Activated CD4-positive, alpha-beta memory T cell treated with anti-CD3 and anti-CD28 coated beads for 36 hours (primary cell): ENCODE measurements around the gene SELENOO. TPM values are rescaled to one million over a fixed set of nuclear protein-coding genes. Genes with fewer than 3 reads are reported as not detected.

Source experiments
- total RNA-seq, 2 experiments: library from RNA; stranded (reverse); gene quantifications; one replicate each; pipeline ENCODE4 v1.2.3, GENCODE V29; 2021

The SELENOO gene
- total RNA-seq, 2 experiments from 2014 or later: 18.8 to 19.7 TPM

Other genes starting within 250 kb of the SELENOO start
- gene PIM3, start 240.2 kb upstream of the SELENOO start, total RNA-seq: 100 to 1,000 TPM; 222 to 231 TPM
- 1 to 10 TPM in 1 of 2 experiments, under 1 TPM in 1; 0.73 to 1.1 TPM for gene IL17REL, start 188.2 kb upstream of the SELENOO start, total RNA-seq
- gene TTLL8, start 142.7 kb upstream of the SELENOO start, total RNA-seq: not detected
- not detected for gene MLC1, start 115.6 kb upstream of the SELENOO start, total RNA-seq
- gene MOV10L1, start 111.0 kb upstream of the SELENOO start, total RNA-seq: not detected
- gene PANX2, start 30.3 kb upstream of the SELENOO start, total RNA-seq: 1 to 10 TPM; 3.3 to 3.5 TPM
- gene TRABD, start 15.1 kb upstream of the SELENOO start, total RNA-seq: 10 to 100 TPM; 88.6 to 89.2 TPM
- gene TUBGCP6, start 44.0 kb downstream of the SELENOO start, total RNA-seq: 10 to 100 TPM; 41.4 to 43.8 TPM
- gene HDAC10, start 50.3 kb downstream of the SELENOO start, total RNA-seq: 10 to 100 TPM; 46.1 to 47.6 TPM
- 1 to 10 TPM; 9.1 to 9.7 TPM for gene MAPK12, start 60.7 kb downstream of the SELENOO start, total RNA-seq
- gene MAPK11, start 69.4 kb downstream of the SELENOO start, total RNA-seq: 10 to 100 TPM; 23.1 to 24.6 TPM
- gene PLXNB2, start 106.6 kb downstream of the SELENOO start, total RNA-seq: 1 to 10 TPM; 6.3 to 8.3 TPM
- 1 to 10 TPM; 3.5 to 3.6 TPM for gene DENND6B, start 126.0 kb downstream of the SELENOO start, total RNA-seq
- gene PPP6R2, start 142.3 kb downstream of the SELENOO start, total RNA-seq: 10 to 100 TPM; 41.2 to 41.7 TPM